Hepatocyte (in vitro differentiated cells): ENCODE results near the gene ADORA1. TPM values are rescaled to one million over a fixed set of nuclear protein-coding genes. Genes with fewer than 3 reads are reported as not detected.

Experiments used
- DNase-seq: peaks from one replicate; pipeline ENCODE4 v3.0.0-alpha.2; 2016; ENCODE audit warnings: low spot score
- H2AFZ ChIP-seq: fragments of 200-600 bp; sonication (generic); 2 replicates; pipeline ENCODE4 v1.6.0; 2016; ENCODE audit warnings: antibody characterized with exemption, mild to moderate bottlenecking
- H3K27ac ChIP-seq: fragments of 200-600 bp; sonication (generic); 2 replicates; pipeline ENCODE4 v1.5.1; 2016; ENCODE audit warnings: mild to moderate bottlenecking
- H3K27me3 ChIP-seq: fragments of 200-600 bp; sonication (generic); 2 replicates; pipeline ENCODE4 v1.6.1; 2016
- H3K36me3 ChIP-seq: fragments of 200-600 bp; sonication (generic); replicated peaks from 2 replicates; pipeline ENCODE4 v1.5.1; 2016; ENCODE audit warnings: low read depth; ENCODE audit not compliant: insufficient read depth
- H3K4me1 ChIP-seq: fragments of 200-600 bp; sonication (generic); 2 replicates; pipeline ENCODE4 v1.5.1; 2016; ENCODE audit warnings: mild to moderate bottlenecking, moderate library complexity; ENCODE audit not compliant: insufficient read depth
- H3K4me2 ChIP-seq: fragments of 200-600 bp; sonication (generic); 2 replicates; pipeline ENCODE4 v1.6.0; 2016
- H3K4me3 ChIP-seq: fragments of 200-600 bp; sonication (generic); 2 replicates; pipeline ENCODE4 v1.5.1; 2016; ENCODE audit warnings: mild to moderate bottlenecking
- H3K79me2 ChIP-seq: fragments of 200-600 bp; sonication (generic); 2 replicates; pipeline ENCODE4 v1.6.0; 2017; ENCODE audit warnings: mild to moderate bottlenecking
- H3K9me2 ChIP-seq: fragments of 200-600 bp; sonication (generic); replicated peaks from 2 replicates; pipeline ENCODE4 v1.6.0; 2017; ENCODE audit warnings: mild to moderate bottlenecking; ENCODE audit not compliant: insufficient read depth
- H3K9me3 ChIP-seq: fragments of 200-600 bp; sonication (generic); 2 replicates; pipeline ENCODE4 v1.5.1; 2016; ENCODE audit warnings: low read depth, mild to moderate bottlenecking
- H4K20me1 ChIP-seq: fragments of 200-600 bp; sonication (generic); 2 replicates; pipeline ENCODE4 v1.6.0; 2016; ENCODE audit warnings: mild to moderate bottlenecking; ENCODE audit not compliant: insufficient read depth, poor library complexity, severe bottlenecking
- CTCF ChIP-seq: fragments of 200-600 bp; sonication (generic); IDR thresholded peaks from 2 replicates; pipeline ENCODE4 v1.5.1; 2016; ENCODE audit warnings: antibody characterized with exemption, mild to moderate bottlenecking; ENCODE audit not compliant: poor library complexity
- EZH2 ChIP-seq: fragments of 200-600 bp; sonication (generic); IDR thresholded peaks from 2 replicates; pipeline ENCODE4 v1.6.1; 2016; ENCODE audit warnings: antibody characterized with exemption, mild to moderate bottlenecking, borderline replicate concordance
- EZH2phosphoT487 ChIP-seq: fragments of 200-600 bp; sonication (generic); IDR thresholded peaks from one replicate; pipeline ENCODE4 v1.6.1; 2018; ENCODE audit warnings: antibody characterized with exemption, mild to moderate bottlenecking, low read depth, moderate library complexity; ENCODE audit not compliant: unreplicated experiment, severe bottlenecking
- WGBS: methylation state at CpG from one replicate; pipeline ENCODE4 v1.1.6; 2016; ENCODE audit warnings: low lambda C conversion rate; ENCODE audit errors: missing lambda C conversion rate; 5-methylcytosine and 5-hydroxymethylcytosine counted together
- polyA plus RNA-seq: library from polyadenylated mRNA; unstranded; fragments of >200 nt; fragmentation: Nextera tagmentation; extraction: Ambion mirVana; gene quantifications from 2 replicates; pipeline ENCODE4 v1.2.1, GENCODE V29; 2016
- total RNA-seq: library from RNA; depleted of rRNA; stranded (reverse); fragments of >200 nt; gene quantifications from 2 replicates; pipeline ENCODE4 v1.2.3, GENCODE V29; 2014

The ADORA1 gene
- total and polyA plus RNA-seq, 2 experiments from 2014 or later, result 2.0 to 2.3 TPM

GRCh38 chr1:203201516-203202205 lies 74.1 kb downstream of the ADORA1 start:
- DNase-seq, result no peak
- no peaks in the 10 kb centered on the region for H3K27me3 ChIP-seq
- H4K20me1 ChIP-seq, result no peaks in the 10 kb centered on the region
- H2AFZ ChIP-seq, result no peak overlapping the region
- no peaks in the 10 kb centered on the region for H3K9me3 ChIP-seq
- TF ChIP-seq CTCF, result no peak
- no peak for TF ChIP-seq EZH2phosphoT487
- TF ChIP-seq EZH2, result no peak
- H3K9me2 ChIP-seq, result no peaks in the 10 kb centered on the region
- no peaks in the 10 kb centered on the region for H3K36me3 ChIP-seq
- WGBS, result 77% methylated on average over 10 of the region's 10 CpGs
- H3K79me2 ChIP-seq, result no peaks in the 10 kb centered on the region
- H3K4me2 ChIP-seq, result no peak overlapping the region
- H3K4me3 ChIP-seq, result no peak overlapping the region
- H3K27ac ChIP-seq, result peak overlapping the region; percentile 79
- H3K4me1 ChIP-seq, result peaks cover 13% of the 10 kb centered on the region

- TF ChIP-seq EZH2phosphoT487 (no peak), CTCF (no peak), EZH2 (no peak)
- peak overlapping the region; percentile 79 for H3K27ac ChIP-seq
- H3K4me1 ChIP-seq, result peaks cover 13% of the 10 kb centered on the region
- no peak overlapping the region for H2AFZ ChIP-seq
- H3K27me3 ChIP-seq, result no peaks in the 10 kb centered on the region
- 80% methylated on average over 15 of the region's 15 CpGs for WGBS
- no peaks in the 10 kb centered on the region for H4K20me1 ChIP-seq
- H3K4me2 ChIP-seq, result no peak overlapping the region
- H3K9me3 ChIP-seq, result no peaks in the 10 kb centered on the region
- no peaks in the 10 kb centered on the region for H3K79me2 ChIP-seq
- H3K9me2 ChIP-seq, result no peaks in the 10 kb centered on the region
- H3K36me3 ChIP-seq, result no peaks in the 10 kb centered on the region
- DNase-seq, result peak; percentile 77
- no peak overlapping the region for H3K4me3 ChIP-seq
Measured at GRCh38 chr1:203202431-203203245, 75.1 kb downstream of the ADORA1 start.

- WGBS, result 42% methylated on average over 2 of the region's 2 CpGs
- no peak overlapping the region for H2AFZ ChIP-seq
- H3K36me3 ChIP-seq, result no peaks in the 10 kb centered on the region
- no peak overlapping the region for H3K4me3 ChIP-seq
- H3K27me3 ChIP-seq, result no peaks in the 10 kb centered on the region
- H3K79me2 ChIP-seq, result no peaks in the 10 kb centered on the region
- no peaks in the 10 kb centered on the region for H3K9me3 ChIP-seq
- TF ChIP-seq CTCF, result no peak
- no peak for TF ChIP-seq EZH2
- no peak for TF ChIP-seq EZH2phosphoT487
- no peak overlapping the region for H3K4me2 ChIP-seq
- H3K4me1 ChIP-seq, result peaks cover 13% of the 10 kb centered on the region
- peak overlapping the region; percentile 72 for H3K27ac ChIP-seq
- no peaks in the 10 kb centered on the region for H3K9me2 ChIP-seq
- DNase-seq, result no peak
- no peaks in the 10 kb centered on the region for H4K20me1 ChIP-seq
Measured at GRCh38 chr1:203204756-203205155, 77.2 kb downstream of the ADORA1 start.
